T-cell (primary cell): ENCODE results near the gene VNN1. TPM values are rescaled to one million over a fixed set of nuclear protein-coding genes. Genes with fewer than 3 reads are reported as not detected.

ENCODE experiments used
- ATAC-seq, 4 experiments: fragments of 200-7000 bp in 3 of 4; fragments of 150-1000 bp in 1 of 4; cut with Tn5 transposase; replicated peaks in 1 of 4; 1 replicate in 3 of 4; 2 replicates in 1 of 4; pipeline ENCODE4 v1.10.0; 2021; ENCODE audit warnings: moderate library complexity in 3 of 4, mild to moderate bottlenecking in 2 of 4, moderate number of reproducible peaks in 1 of 4
- CTCF ChIA-PET, 2 donors: fragments of 300-600 bp; sonication (Branson Sonifier 250); formaldehyde crosslinking; loops; one replicate each; lab custom pipeline; 2022; ENCODE audit warnings: antibody characterized with exemption in 2 of 2; lab: Charles Lee
- POLR2A ChIA-PET, 2 donors: fragments of 300-600 bp; sonication (Branson Sonifier 250); formaldehyde crosslinking; loops; one replicate each; lab custom pipeline; 2022; ENCODE audit warnings: antibody characterized with exemption in 2 of 2; lab: Charles Lee
- DNase-seq, 35 experiments: peaks; one replicate each; pipeline versions ENCODE4 v3.0.0 to v3.0.0-alpha.2; 2013 to 2023
- H3K27ac ChIP-seq: one replicate; pipeline ENCODE4 v1.5.1; 2013; ENCODE audit warnings: low read length
- H3K27me3 ChIP-seq, 2 experiments: replicated peaks in 1 of 2; 1 replicate in 1 of 2; 2 replicates in 1 of 2; pipeline versions ENCODE4 v1.6.1 to v1.7.0; 2013; ENCODE audit warnings: low read length in 1 of 2, mixed read lengths in 1 of 2; ENCODE audit not compliant: control insufficient read depth in 2 of 2, insufficient read depth in 2 of 2; ENCODE audit errors: extremely low read depth in 1 of 2
- H3K36me3 ChIP-seq, 2 donors: 1 replicate in 1 of 2; 2 replicates in 1 of 2; pipeline versions ENCODE4 v1.6.1 to v1.7.0; 2013; ENCODE audit warnings: low read length in 1 of 2; ENCODE audit not compliant: control insufficient read depth in 2 of 2, insufficient read depth in 1 of 2; ENCODE audit errors: extremely low read depth in 1 of 2
- H3K4me1 ChIP-seq, 2 experiments: 1 replicate in 1 of 2; 2 replicates in 1 of 2; pipeline versions ENCODE4 v1.6.1 to v1.7.0; 2013; ENCODE audit warnings: low read length in 2 of 2, mixed read lengths in 1 of 2; ENCODE audit not compliant: insufficient read depth in 2 of 2, control insufficient read depth in 1 of 2; ENCODE audit errors: extremely low read depth in 1 of 2
- H3K4me3 ChIP-seq, 2 donors: 1 replicate in 1 of 2; 2 replicates in 1 of 2; pipeline versions ENCODE4 v1.5.1 to v1.7.0; 2013; ENCODE audit warnings: mild to moderate bottlenecking in 2 of 2, low read length in 1 of 2, moderate library complexity in 1 of 2; ENCODE audit not compliant: control insufficient read depth in 1 of 2; ENCODE audit errors: extremely low read depth in 1 of 2
- H3K9me3 ChIP-seq: 2 replicates; pipeline ENCODE4 v1.7.0; 2013
- H3K27ac Mint-ChIP-seq, 2 donors: one replicate each; pipeline ENCODE4 v1.8.0; 2020 to 2021; ENCODE audit warnings: mild to moderate bottlenecking in 2 of 2, mixed read lengths in 2 of 2
- H3K27me3 Mint-ChIP-seq, 2 donors: one replicate each; pipeline ENCODE4 v1.8.0; 2021 to 2022; ENCODE audit warnings: mixed read lengths in 2 of 2
- H3K36me3 Mint-ChIP-seq: one replicate; pipeline ENCODE4 v1.8.0; 2021; ENCODE audit warnings: mixed read lengths
- H3K4me1 Mint-ChIP-seq, 3 donors: one replicate each; pipeline ENCODE4 v1.8.0; 2020 to 2022; ENCODE audit warnings: mixed read lengths in 3 of 3, mild to moderate bottlenecking in 1 of 3
- H3K4me3 Mint-ChIP-seq, 3 donors: one replicate each; pipeline ENCODE4 v1.8.0; 2020 to 2022; ENCODE audit warnings: mild to moderate bottlenecking in 3 of 3, mixed read lengths in 3 of 3, moderate library complexity in 3 of 3
- H3K9me3 Mint-ChIP-seq, 3 donors: one replicate each; pipeline ENCODE4 v1.8.0; 2020 to 2022; ENCODE audit warnings: mixed read lengths in 3 of 3
- WGBS: methylation state at CpG from one replicate; pipeline ENCODE4 v1.1.5; 2013; ENCODE audit warnings: missing lambda C conversion rate; ENCODE audit not compliant: insufficient coverage; 5-methylcytosine and 5-hydroxymethylcytosine counted together
- total RNA-seq, 35 experiments: library from RNA in 6 of 35; stranded (reverse) in 6 of 35; fragments of 120-200 nt in 1 of 35; gene quantifications; one replicate each; pipeline versions ENCODE4 v1.2.1 to v1.2.4 and lab custom pipeline; 2013 to 2026

VNN1 gene
- total RNA-seq, 5 donors from 2014 or later (not counting 1 experiment from before 2014, with no cell fraction given) = not detected

- Mint-ChIP-seq H3K9me3 (no peaks in the 10 kb centered on the region), H3K27me3 (peaks cover 5 to 15% of the 10 kb centered on the region in 2 donors), H3K4me1 (no peaks in the 10 kb centered on the region), H3K4me3 (no peak overlapping the region), H3K36me3 (no peaks in the 10 kb centered on the region), H3K27ac (no peak overlapping the region)
- DNase-seq (no peak), ATAC-seq (no peak)
- no peaks in the 10 kb centered on the region for H3K4me1 ChIP-seq
- H3K9me3 ChIP-seq = no peaks in the 10 kb centered on the region
- no peak overlapping the region for H3K27ac ChIP-seq
- no peaks in the 10 kb centered on the region for H3K36me3 ChIP-seq
- no peak overlapping the region for H3K4me3 ChIP-seq
- 89% methylated on average over 4 of the region's 9 CpGs for WGBS
- CTCF ChIA-PET = interaction anchor here (0.5 kb wide), 2 partner anchors 64 to 500 kb away, joined by 4 read pairs; no protein-coding TSS in a partner anchor
- POLR2A ChIA-PET = no interaction called here
- H3K27me3 ChIP-seq = peaks cover 0 to 7% of the 10 kb centered on the region in 2 experiments
These were observed 2.2 kb upstream of the VNN1 start for GRCh38 chr6:132715881-132716637.

GRCh38 chr6:132715204-132715603, 1.3 kb upstream of the VNN1 start:
- no peak overlapping the region for H3K27ac ChIP-seq
- CTCF ChIA-PET = interaction anchor here in 1 of 2 donors (0.5 kb wide), 1 partner anchor 65 kb away, joined by 4 read pairs; no protein-coding TSS in a partner anchor
- no peak for ATAC-seq

GRCh38 chr6:132714160-132714559, 305 bp upstream of the VNN1 start:
- Mint-ChIP-seq H3K27me3 (peaks cover 5 to 12% of the 10 kb centered on the region in 2 donors), H3K36me3 (peaks cover 3% of the 10 kb centered on the region), H3K27ac (no peak overlapping the region), H3K4me3 (no peak overlapping the region), H3K4me1 (no peaks in the 10 kb centered on the region), H3K9me3 (no peaks in the 10 kb centered on the region)
- ChIA-PET CTCF (no interaction called here), POLR2A (no interaction called here)
- DNase-seq (no peak), ATAC-seq (no peak)
- Histone ChIP-seq H3K27ac (no peak overlapping the region), H3K36me3 (no peaks in the 10 kb centered on the region), H3K27me3 (peaks cover 0 to 7% of the 10 kb centered on the region in 2 experiments), H3K9me3 (no peaks in the 10 kb centered on the region), H3K4me1 (no peaks in the 10 kb centered on the region), H3K4me3 (no peak overlapping the region)
- no CpG with 5 or more reads among the region's 3 CpGs for WGBS

More at GRCh38 chr6:132715204-132715603, 1.3 kb upstream of the VNN1 start:
- Mint-ChIP-seq H3K9me3 (no peaks in the 10 kb centered on the region), H3K4me1 (no peaks in the 10 kb centered on the region), H3K36me3 (peaks cover 3% of the 10 kb centered on the region), H3K27me3 (peaks cover 5 to 12% of the 10 kb centered on the region in 2 donors), H3K4me3 (no peak overlapping the region), H3K27ac (no peak overlapping the region)
- Histone ChIP-seq H3K27me3 (peaks cover 0 to 7% of the 10 kb centered on the region in 2 experiments), H3K4me3 (no peak overlapping the region), H3K9me3 (no peaks in the 10 kb centered on the region), H3K36me3 (no peaks in the 10 kb centered on the region), H3K4me1 (no peaks in the 10 kb centered on the region)
- POLR2A ChIA-PET = no interaction called here
- WGBS = 88% methylated on average over 5 of the region's 5 CpGs
- no peak for DNase-seq

GRCh38 chr6:132712366-132712765, 1.5 kb downstream of the VNN1 start:
- H3K27ac Mint-ChIP-seq = no peak overlapping the region
- WGBS = 96% methylated on average over 4 of the region's 4 CpGs
- no peaks in the 10 kb centered on the region for H3K4me1 Mint-ChIP-seq
- CTCF ChIA-PET = interaction anchor here in 1 of 2 donors (0.7 kb wide), 1 partner anchor 9 kb away, joined by 6 read pairs; no protein-coding TSS in a partner anchor
- Histone ChIP-seq H3K9me3 (no peaks in the 10 kb centered on the region), H3K27ac (no peak overlapping the region), H3K36me3 (no peaks in the 10 kb centered on the region), H3K4me3 (no peak overlapping the region), H3K4me1 (no peaks in the 10 kb centered on the region), H3K27me3 (peaks cover 0 to 7% of the 10 kb centered on the region in 2 experiments)
- peaks cover 10 to 16% of the 10 kb centered on the region in 2 donors for H3K27me3 Mint-ChIP-seq
- POLR2A ChIA-PET = no interaction called here
- no peak overlapping the region for H3K4me3 Mint-ChIP-seq
- no peaks in the 10 kb centered on the region for H3K9me3 Mint-ChIP-seq
- ATAC-seq (no peak), DNase-seq (no peak)
- H3K36me3 Mint-ChIP-seq = peaks cover 3% of the 10 kb centered on the region

- CTCF ChIA-PET = no interaction called here
- WGBS = 100% methylated on average over 1 of the region's 3 CpGs
- Mint-ChIP-seq H3K4me1 (no peaks in the 10 kb centered on the region), H3K27ac (no peak overlapping the region), H3K9me3 (peaks cover 7 to 23% (median 8%) of the 10 kb centered on the region in 3 donors), H3K27me3 (peaks cover 18 to 24% of the 10 kb centered on the region in 2 donors), H3K4me3 (no peak overlapping the region), H3K36me3 (peaks cover 3% of the 10 kb centered on the region)
- POLR2A ChIA-PET = no interaction called here
- Histone ChIP-seq H3K4me3 (no peak overlapping the region), H3K4me1 (no peaks in the 10 kb centered on the region), H3K27me3 (peaks cover 0 to 4% of the 10 kb centered on the region in 2 experiments), H3K27ac (no peak overlapping the region), H3K9me3 (no peaks in the 10 kb centered on the region), H3K36me3 (no peaks in the 10 kb centered on the region)
- no peak for DNase-seq
- no peak for ATAC-seq
These were observed 5.1 kb downstream of the VNN1 start for GRCh38 chr6:132708771-132709170.

GRCh38 chr6:132708002-132708401, 5.9 kb downstream of the VNN1 start:
- H3K27me3 ChIP-seq = peaks cover 0 to 4% of the 10 kb centered on the region in 2 experiments
- Mint-ChIP-seq H3K27me3 (peaks cover 20 to 26% of the 10 kb centered on the region in 2 donors), H3K9me3 (peaks cover 7 to 28% (median 14%) of the 10 kb centered on the region in 3 donors), H3K4me3 (no peak overlapping the region), H3K27ac (no peak overlapping the region), H3K4me1 (no peaks in the 10 kb centered on the region), H3K36me3 (peaks cover 3% of the 10 kb centered on the region)
- no peaks in the 10 kb centered on the region for H3K4me1 ChIP-seq
- H3K36me3 ChIP-seq = no peaks in the 10 kb centered on the region
- ATAC-seq (no peak), DNase-seq (no peak)
- no peak overlapping the region for H3K27ac ChIP-seq
- CTCF ChIA-PET = interaction anchor here in 1 of 2 donors (0.6 kb wide), 1 partner anchor 1343 kb away, joined by 3 read pairs; no protein-coding TSS in a partner anchor
- POLR2A ChIA-PET = no interaction called here
- no peak overlapping the region for H3K4me3 ChIP-seq
- no peaks in the 10 kb centered on the region for H3K9me3 ChIP-seq
